Mammary epithelial cell (primary cell): Measurements from ENCODE around the gene EPS8L2.

Experiments
- CTCF ChIP-seq, 2 donors: IDR thresholded peaks in 1 of 2; conservative IDR thresholded peaks in 1 of 2; 2 replicates each; pipeline ENCODE4 v1.5.1; 2011 to 2012; ENCODE audit warnings: inconsistent platforms in 2 of 2, low read length in 2 of 2, mild to moderate bottlenecking in 2 of 2, control low read depth in 1 of 2, low read depth in 1 of 2; ENCODE audit not compliant: insufficient read depth in 1 of 2; ENCODE audit errors: extremely low read depth in 1 of 2
- EZH2 ChIP-seq: IDR thresholded peaks from 2 replicates; pipeline ENCODE4 v1.6.1; 2012; ENCODE audit warnings: low read length, inconsistent platforms, borderline replicate concordance

GRCh38 chr11:695288-695537, 10.8 kb upstream of the EPS8L2 start:
- no peak for TF ChIP-seq EZH2
- TF ChIP-seq CTCF (conservative IDR thresholded peaks at IDR 0.05 in 1 of 2, IDR thresholded peaks at IDR 0.05 in 1 of 2; ENCODE audit: extremely low read depth in 1 of 2, insufficient read depth in 1 of 2, low read depth in 1 of 2, low read length in 2 of 2), result no peak
